Adipocyte (in vitro differentiated cells): Measurements from ENCODE around the gene MLH3.
A peak's percentile ranks its signal among the peaks of the same experiment; 100 is the strongest.
"Not testable (repeated sequence)": the region's sequence is repeated elsewhere in the genome, so short reads cannot be mapped to it uniquely, and the experiment has no call there.

ENCODE experiments used
- DNase-seq: peaks from one replicate; pipeline ENCODE4 v3.0.0-alpha.2; 2015; ENCODE audit warnings: low read depth
- H3K27me3 ChIP-seq: replicated peaks from 2 replicates; pipeline ENCODE4 v1.7.0; 2013; ENCODE audit warnings: mild to moderate bottlenecking, low read length, moderate library complexity; ENCODE audit not compliant: control insufficient read depth, insufficient read depth
- H3K36me3 ChIP-seq: 2 replicates; pipeline ENCODE4 v1.7.0; 2013; ENCODE audit warnings: low read length, mild to moderate bottlenecking, moderate library complexity; ENCODE audit not compliant: control insufficient read depth, insufficient read depth, severe bottlenecking
- H3K4me1 ChIP-seq: 2 replicates; pipeline ENCODE4 v1.7.0; 2013; ENCODE audit warnings: mild to moderate bottlenecking, low read length, moderate library complexity; ENCODE audit not compliant: control insufficient read depth, insufficient read depth
- H3K4me3 ChIP-seq: 2 replicates; pipeline ENCODE4 v1.7.0; 2013; ENCODE audit warnings: mild to moderate bottlenecking, low read length, moderate library complexity
- H3K9ac ChIP-seq: 2 replicates; pipeline ENCODE4 v1.7.0; 2013; ENCODE audit warnings: mild to moderate bottlenecking, low read length, moderate library complexity
- H3K9me3 ChIP-seq: 2 replicates; pipeline ENCODE4 v1.7.0; 2013; ENCODE audit warnings: mild to moderate bottlenecking, low read length, moderate library complexity; ENCODE audit not compliant: control insufficient read depth

MLH3 gene

DNA sequence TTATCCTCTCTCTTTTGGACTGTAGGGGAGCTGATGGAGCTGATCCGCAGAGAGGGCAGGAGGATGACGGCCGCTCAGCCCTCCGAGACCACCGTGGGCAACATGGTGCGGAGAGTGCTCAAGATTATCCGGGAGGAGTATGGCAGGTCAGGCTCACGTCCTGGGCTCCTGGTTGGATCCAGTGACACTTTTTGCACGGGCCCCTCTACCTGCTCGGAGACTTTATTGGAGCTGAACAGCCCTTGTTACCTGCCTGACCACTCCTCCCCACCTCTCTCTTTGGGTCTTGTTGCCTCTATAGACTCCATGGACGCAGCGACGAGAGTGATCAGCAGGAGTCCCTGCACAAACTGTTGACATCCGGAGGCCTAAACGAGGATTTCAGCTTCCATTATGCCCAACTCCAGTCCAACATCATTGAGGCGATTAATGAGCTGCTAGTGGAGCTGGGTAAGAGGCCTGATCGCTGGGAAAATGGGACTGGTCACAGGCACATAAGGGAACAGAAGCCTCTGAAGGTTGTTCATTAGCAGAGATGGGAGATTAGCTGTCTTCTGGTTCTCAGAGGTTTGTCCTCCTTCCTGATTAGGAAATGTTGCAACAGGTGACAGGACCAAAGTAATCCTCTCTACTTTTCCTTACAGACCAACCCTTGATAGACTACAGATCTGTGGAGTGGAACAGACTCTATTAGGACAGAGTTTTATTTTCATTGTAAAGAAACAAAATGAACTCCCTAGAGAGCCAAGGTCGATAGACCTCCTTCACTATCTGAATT lies 47.8 kb downstream of the MLH3 start:
- H3K4me3 ChIP-seq, result peak overlapping the region; percentile 92
- peaks cover 35% of the 10 kb centered on the region for H3K36me3 ChIP-seq
- peak; percentile 22 for DNase-seq
- peaks cover 3% of the 10 kb centered on the region for H3K9me3 ChIP-seq
- peaks cover 10% of the 10 kb centered on the region for H3K4me1 ChIP-seq
- no peaks in the 10 kb centered on the region for H3K27me3 ChIP-seq
- peak overlapping the region; percentile 88 for H3K9ac ChIP-seq

GRCh38 chr14:75002392-75003249 lies 48.6 kb downstream of the MLH3 start, which contains the start of gene EIF2B2:
Gene EIF2B2, plus strand, starts transcription at chr14:75002921. Its CDS starts 70 bp downstream, at chr14:75002991.
- Histone ChIP-seq H3K4me1 (peaks cover 10% of the 10 kb centered on the region), H3K9ac (peak within 1 kb of the TSS; percentile 88), H3K27me3 (no peaks in the 10 kb centered on the region), H3K36me3 (peaks cover 27% of the 10 kb centered on the region), H3K9me3 (peaks cover 3% of the 10 kb centered on the region), H3K4me3 (peak within 1 kb of the TSS; percentile 92)
- DNase-seq, result peak; percentile 98

GRCh38 chr14:75001899-75002298 lies 49.4 kb downstream of the MLH3 start:
- no peak for DNase-seq
- Histone ChIP-seq H3K4me1 (peaks cover 10% of the 10 kb centered on the region), H3K9me3 (peaks cover 3% of the 10 kb centered on the region), H3K36me3 (peaks cover 20% of the 10 kb centered on the region), H3K4me3 (peak overlapping the region; percentile 92), H3K9ac (peak overlapping the region; percentile 88), H3K27me3 (no peaks in the 10 kb centered on the region)

- Histone ChIP-seq H3K9ac (no peak overlapping the region), H3K4me3 (no peak overlapping the region), H3K9me3 (peaks cover 3% of the 10 kb centered on the region), H3K36me3 (peaks cover 14% of the 10 kb centered on the region), H3K27me3 (no peaks in the 10 kb centered on the region), H3K4me1 (peaks cover 10% of the 10 kb centered on the region)
- no peak for DNase-seq
Measured at GRCh38 chr14:75001261-75001660, 50.0 kb downstream of the MLH3 start.

GRCh38 chr14:74995781-74996180 lies 55.5 kb downstream of the MLH3 start:
- H3K36me3 ChIP-seq, H3K4me3 ChIP-seq, H3K9me3 ChIP-seq, H3K27me3 ChIP-seq, DNase-seq, H3K4me1 ChIP-seq, H3K9ac ChIP-seq: not testable (repeated sequence)

- H3K27me3 ChIP-seq, DNase-seq, H3K36me3 ChIP-seq, H3K4me3 ChIP-seq, H3K4me1 ChIP-seq, H3K9me3 ChIP-seq, H3K9ac ChIP-seq: not testable (repeated sequence)
Measured at GRCh38 chr14:74994182-74994581, 57.1 kb downstream of the MLH3 start.

- H3K9me3 ChIP-seq, result no peaks in the 10 kb centered on the region
- DNase-seq, result no peak
Measured at GRCh38 chr14:74988993-74989392, 62.3 kb downstream of the MLH3 start.

DNA sequence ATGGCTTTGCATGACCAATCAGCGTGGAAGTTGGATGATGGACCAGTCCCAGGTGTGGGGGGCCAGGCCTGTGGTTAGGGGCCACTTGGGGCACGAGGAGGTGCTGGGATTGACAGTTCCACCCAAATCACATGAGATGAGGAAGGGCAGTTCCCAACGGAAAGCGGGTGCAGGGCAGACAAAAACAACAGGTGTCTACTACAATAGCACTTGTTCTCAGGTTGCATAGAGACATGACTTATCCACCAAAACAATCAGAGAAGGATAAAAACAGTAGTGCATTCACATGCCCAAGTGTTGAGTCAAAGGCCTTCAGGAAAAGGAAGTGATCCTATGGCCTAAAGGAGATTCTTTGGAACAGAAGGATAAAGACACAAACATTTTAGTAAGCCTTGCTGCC lies 63.1 kb downstream of the MLH3 start:
- Histone ChIP-seq H3K27me3 (no peaks in the 10 kb centered on the region), H3K9me3 (no peaks in the 10 kb centered on the region), H3K9ac (no peak overlapping the region), H3K36me3 (no peaks in the 10 kb centered on the region), H3K4me1 (no peaks in the 10 kb centered on the region), H3K4me3 (no peak overlapping the region)
- DNase-seq, result peak; percentile 35

More at GRCh38 chr14:74988993-74989392, 62.3 kb downstream of the MLH3 start:
- H3K4me1 ChIP-seq, result no peaks in the 10 kb centered on the region
- no peaks in the 10 kb centered on the region for H3K27me3 ChIP-seq
- H3K9ac ChIP-seq, result no peak overlapping the region
- H3K4me3 ChIP-seq, result no peak overlapping the region
- H3K36me3 ChIP-seq, result no peaks in the 10 kb centered on the region

DNA sequence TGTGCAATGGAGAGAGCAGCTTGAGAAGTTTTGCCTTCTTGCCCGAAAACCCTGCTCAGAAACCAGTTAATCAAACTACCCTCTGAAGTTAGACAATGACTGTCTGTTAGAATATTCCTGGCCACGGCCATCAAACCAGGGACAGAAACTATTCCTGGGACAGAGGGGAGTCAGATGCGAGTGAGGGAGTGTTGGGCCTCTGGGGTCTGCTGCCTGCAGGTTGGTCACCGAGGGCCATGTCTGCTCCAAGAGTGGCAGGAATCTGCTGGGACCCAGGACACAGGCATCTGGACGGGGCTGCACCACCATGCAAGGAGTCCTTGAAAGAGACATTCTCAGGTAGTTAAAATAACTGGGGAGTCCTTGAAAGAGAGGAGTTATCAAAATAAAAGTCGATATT lies 65.5 kb downstream of the MLH3 start:
- no peaks in the 10 kb centered on the region for H3K9me3 ChIP-seq
- no peaks in the 10 kb centered on the region for H3K27me3 ChIP-seq
- no peak overlapping the region for H3K4me3 ChIP-seq
- no peak for DNase-seq
- H3K4me1 ChIP-seq, result peaks cover 7% of the 10 kb centered on the region
- no peaks in the 10 kb centered on the region for H3K36me3 ChIP-seq
- no peak overlapping the region for H3K9ac ChIP-seq

DNA sequence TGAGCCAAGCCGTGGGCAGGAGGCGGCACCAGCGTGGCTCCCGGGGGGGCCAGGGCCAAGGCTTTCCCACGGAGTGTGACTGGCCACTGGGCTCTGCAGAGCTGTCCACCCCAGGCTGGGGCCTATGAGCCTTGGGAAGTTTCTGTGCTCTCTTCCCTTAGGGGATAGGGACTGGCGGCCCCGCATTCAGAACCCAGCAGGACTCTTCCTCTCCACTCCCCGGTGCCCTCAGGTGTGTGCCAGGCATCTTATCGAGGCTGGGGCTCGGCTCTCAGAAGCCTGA lies 66.3 kb downstream of the MLH3 start:
- H3K9ac ChIP-seq, result no peak overlapping the region
- no peaks in the 10 kb centered on the region for H3K9me3 ChIP-seq
- H3K27me3 ChIP-seq, result no peaks in the 10 kb centered on the region
- H3K36me3 ChIP-seq, result no peaks in the 10 kb centered on the region
- no peak for DNase-seq
- no peak overlapping the region for H3K4me3 ChIP-seq
- peaks cover 7% of the 10 kb centered on the region for H3K4me1 ChIP-seq

DNA sequence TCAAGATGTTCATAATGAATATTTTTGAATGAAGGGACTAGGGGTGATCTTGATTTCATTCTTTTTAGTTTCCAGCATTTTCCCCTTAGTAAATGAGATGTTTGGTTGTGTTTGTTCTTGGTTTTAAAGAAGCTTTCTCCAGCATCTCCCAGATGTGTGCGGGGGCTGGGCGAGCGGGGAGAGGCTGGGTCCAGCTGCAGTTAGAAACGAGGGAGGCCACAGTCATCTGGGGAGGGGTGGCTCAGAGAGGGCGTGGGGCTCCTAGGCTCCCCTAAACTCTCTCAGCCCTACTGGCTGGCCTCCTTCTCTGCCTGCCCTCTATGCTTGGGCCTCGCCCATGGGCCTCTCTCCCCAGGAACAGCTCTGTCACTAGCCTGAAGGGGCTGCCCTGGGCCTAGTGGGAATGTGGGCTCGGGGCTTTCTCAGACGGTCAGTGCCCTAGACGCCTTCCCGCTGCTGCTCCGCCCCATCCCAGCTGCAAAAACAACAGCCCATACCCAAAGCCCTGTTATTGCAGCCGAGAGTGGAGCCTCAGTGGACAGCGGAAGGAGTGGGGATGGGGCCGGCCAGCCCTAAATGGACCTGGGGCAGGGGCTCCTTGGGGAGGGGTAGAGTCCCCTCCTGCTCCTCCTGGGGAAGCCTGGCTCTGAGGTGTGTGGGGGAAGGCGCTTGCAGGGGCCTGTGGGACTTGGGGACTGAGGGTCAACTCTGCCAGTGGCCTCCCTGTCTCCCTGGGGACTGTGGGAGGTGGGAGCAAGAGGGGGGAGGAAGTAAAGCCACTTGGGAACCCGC lies 66.8 kb downstream of the MLH3 start:
- Histone ChIP-seq H3K4me1 (peaks cover 12% of the 10 kb centered on the region), H3K4me3 (no peak overlapping the region), H3K9me3 (no peaks in the 10 kb centered on the region), H3K36me3 (no peaks in the 10 kb centered on the region), H3K27me3 (no peaks in the 10 kb centered on the region), H3K9ac (no peak overlapping the region)
- no peak for DNase-seq
